ENCODE results near the gene ZFHX2. TPM values are rescaled to one million over a fixed set of nuclear protein-coding genes. Genes with fewer than 3 reads are reported as not detected.
"Not testable (repeated sequence)": the region's sequence is repeated elsewhere in the genome, so short reads cannot be mapped to it uniquely, and the experiment has no call there.

ZFHX2 gene
- total RNA-seq, 4 donors from 2014 or later: under 0.01 to 0.42 (median 0.20) TPM

GRCh38 chr14:23589606-23590005 lies 38.0 kb upstream of the ZFHX2 start:
- TF ChIP-seq CTCF (IDR thresholded peaks at IDR 0.05): no peak
- TF ChIP-seq POLR2A (IDR thresholded peaks at IDR 0.05): no peak

GRCh38 chr14:23588884-23589598 lies 37.5 kb upstream of the ZFHX2 start:
- H3K4me3 ChIP-seq: no peak overlapping the region
- H3K27ac ChIP-seq: no peak overlapping the region
- H3K27me3 ChIP-seq: peaks cover 0 to 24% (median 0%) of the 10 kb centered on the region in 4 donors
- peaks cover 0 to 7% (median 0%) of the 10 kb centered on the region in 3 donors for H3K4me1 ChIP-seq
- H3K9me3 ChIP-seq: no peaks in the 10 kb centered on the region
- TF ChIP-seq CTCF (IDR thresholded peaks at IDR 0.05): peak in 5 of 6 experiments; percentile 40 to 85 (median 63)
- TF ChIP-seq POLR2A (IDR thresholded peaks at IDR 0.05): no peak
- 11 to 17% methylated on average over 3 to 4 of the region's 5 CpGs for WGBS, 2 donors
- DNase-seq: no peak
- intact Hi-C loops (cut with DNase I): no loop called here
- H3K36me3 ChIP-seq: no peaks in the 10 kb centered on the region

More at GRCh38 chr14:23589606-23590005, 38.0 kb upstream of the ZFHX2 start:
- Histone ChIP-seq H3K36me3 (no peaks in the 10 kb centered on the region), H3K27me3 (peaks cover 0 to 27% (median 0%) of the 10 kb centered on the region in 4 donors), H3K4me3 (no peak overlapping the region), H3K4me1 (peaks cover 0 to 7% (median 0%) of the 10 kb centered on the region in 3 donors), H3K27ac (no peak overlapping the region), H3K9me3 (no peaks in the 10 kb centered on the region)
- WGBS, 2 donors: 60 to 76% methylated on average over 2 of the region's 2 CpGs
- intact Hi-C loops (cut with DNase I): no loop called here
- DNase-seq: no peak

- peaks cover 0 to 43% (median 0%) of the 10 kb centered on the region in 4 donors for H3K27me3 ChIP-seq
- H3K9me3 ChIP-seq; intact Hi-C loops (cut with DNase I); DNase-seq; H3K36me3 ChIP-seq; H3K4me3 ChIP-seq; H3K4me1 ChIP-seq; H3K27ac ChIP-seq: not testable (repeated sequence)
- WGBS, 2 donors: 74 to 83% methylated on average over 1 to 7 of the region's 26 CpGs
Measured at GRCh38 chr14:23584527-23585203, 33.1 kb upstream of the ZFHX2 start.

- H3K4me1 ChIP-seq; H3K36me3 ChIP-seq; H3K27ac ChIP-seq; H3K4me3 ChIP-seq; intact Hi-C loops (cut with DNase I); H3K9me3 ChIP-seq; DNase-seq: not testable (repeated sequence)
- H3K27me3 ChIP-seq: peaks cover 0 to 51% (median 0%) of the 10 kb centered on the region in 4 donors
- WGBS, 2 donors: 80 to 86% methylated on average over 13 to 18 of the region's 25 CpGs
Measured at GRCh38 chr14:23583761-23584526, 32.4 kb upstream of the ZFHX2 start.

- WGBS, 2 donors: 64 to 75% methylated on average over 3 of the region's 3 CpGs
- Histone ChIP-seq H3K27me3 (peaks cover 0 to 58% (median 2%) of the 10 kb centered on the region in 4 donors), H3K9me3 (no peaks in the 10 kb centered on the region), H3K27ac (no peak overlapping the region), H3K4me1 (peaks cover 0 to 8% (median 0%) of the 10 kb centered on the region in 3 donors), H3K4me3 (no peak overlapping the region), H3K36me3 (no peaks in the 10 kb centered on the region)
- TF ChIP-seq POLR2A (IDR thresholded peaks at IDR 0.05): no peak
- TF ChIP-seq CTCF (IDR thresholded peaks at IDR 0.05): no peak
- intact Hi-C loops (cut with DNase I): no loop called here
- DNase-seq: no peak
Measured at GRCh38 chr14:23582906-23583760, 31.6 kb upstream of the ZFHX2 start.
